GM12878 (cell line): Measurements from ENCODE around the gene POMZP3. TPM values are rescaled to one million over a fixed set of nuclear protein-coding genes. Genes with fewer than 3 reads are reported as not detected.
"Not testable (repeated sequence)": the region's sequence is repeated elsewhere in the genome, so short reads cannot be mapped to it uniquely, and the experiment has no call there.

ENCODE experiments used
- ATAC-seq: fragments of 200-7000 bp; cut with Tn5 transposase; 3 replicates; pipeline ENCODE4 v1.9.1; 2020; ENCODE audit warnings: mild to moderate bottlenecking, moderate library complexity
- BruUV-seq: library from RNA; stranded (reverse); fragments of 400-500 nt; replicated peaks from 2 replicates; lab custom pipeline; 2021; lab: Mats Ljungman, UMichigan
- CTCF ChIA-PET: fragments of 300-600 bp; sonication (Branson Sonifier 250); formaldehyde crosslinking; extraction: SDS; loops from one replicate; lab custom pipeline; 2021; ENCODE audit warnings: inconsistent platforms; lab: Yijun Ruan, JAX
- POLR2A ChIA-PET: fragments of 350-600 bp; formaldehyde crosslinking; extraction: SDS; loops from one replicate; lab custom pipeline; 2021; ENCODE audit warnings: inconsistent platforms; lab: Charles Lee
- RAD21 ChIA-PET: fragments of 300-600 bp; sonication (Branson Sonifier 250); formaldehyde crosslinking; loops from one replicate; lab custom pipeline; 2023; ENCODE audit warnings: antibody characterized with exemption; ENCODE audit not compliant: unreplicated experiment; lab: Charles Lee
- SMC1A ChIA-PET: fragments of 300-600 bp; sonication (Branson Sonifier 250); formaldehyde crosslinking; loops from one replicate; lab custom pipeline; 2023; ENCODE audit not compliant: unreplicated experiment, uncharacterized antibody; lab: Charles Lee
- DNase-seq: peaks from one replicate; pipeline ENCODE4 v3.0.0-alpha.2; 2011; ENCODE audit warnings: low read depth, low spot score
- FAIRE-seq: peaks from 3 replicates; lab custom pipeline; 2011; peaks lifted over from hg19 to GRCh38; lab: Jason Lieb, UNC
- H2AFZ ChIP-seq: 2 replicates; pipeline ENCODE4 v1.6.0; 2011; ENCODE audit warnings: low read depth, low read length, control low read depth; ENCODE audit not compliant: control insufficient read depth
- H3K27ac ChIP-seq: 2 replicates; pipeline ENCODE4 v1.5.1; 2011; ENCODE audit warnings: control low read depth; ENCODE audit not compliant: control insufficient read depth, insufficient read depth
- H3K27me3 ChIP-seq, 2 experiments: replicated peaks in 1 of 2; 2 replicates each; pipeline versions ENCODE4 v1.6.0 to v1.6.1; 2011; ENCODE audit warnings: low read length in 1 of 2; ENCODE audit not compliant: control insufficient read depth in 2 of 2, insufficient read depth in 2 of 2
- H3K36me3 ChIP-seq, 2 experiments: 2 replicates each; pipeline ENCODE4 v1.5.1; 2011; ENCODE audit warnings: low read length in 1 of 2; ENCODE audit not compliant: control insufficient read depth in 2 of 2, insufficient read depth in 2 of 2
- H3K4me1 ChIP-seq: 2 replicates; pipeline ENCODE4 v1.6.1; 2011; ENCODE audit warnings: mild to moderate bottlenecking, low read length, moderate library complexity, mixed read lengths; ENCODE audit not compliant: control insufficient read depth, insufficient read depth
- H3K4me2 ChIP-seq: 2 replicates; pipeline ENCODE4 v1.6.0; 2011; ENCODE audit warnings: control low read depth; ENCODE audit not compliant: control insufficient read depth, insufficient read depth
- H3K4me3 ChIP-seq: fragments of 200-600 bp; sonication (generic); 2 replicates; pipeline ENCODE4 v1.5.1; 2016
- H3K79me2 ChIP-seq: 2 replicates; pipeline ENCODE4 v1.6.0; 2011; ENCODE audit warnings: low read length; ENCODE audit not compliant: control insufficient read depth, insufficient read depth
- H3K9ac ChIP-seq: 2 replicates; pipeline ENCODE4 v1.8.0; 2011; ENCODE audit warnings: low read length, control low read depth, mixed read lengths; ENCODE audit not compliant: control insufficient read depth, insufficient read depth
- H3K9me3 ChIP-seq: replicated peaks from 3 replicates; pipeline ENCODE4 v1.5.1; 2011; ENCODE audit warnings: mild to moderate bottlenecking, low read length; ENCODE audit not compliant: control insufficient read depth, insufficient read depth
- H4K20me1 ChIP-seq: 2 replicates; pipeline ENCODE4 v1.6.0; 2011; ENCODE audit not compliant: control insufficient read depth, insufficient read depth
- WGBS: methylation state at CpG from one replicate; pipeline ENCODE4 v1.1.6; 2016; ENCODE audit warnings: low lambda C conversion rate; ENCODE audit not compliant: insufficient replicate concordance, insufficient coverage; ENCODE audit errors: missing lambda C conversion rate; 5-methylcytosine and 5-hydroxymethylcytosine counted together
- in situ Hi-C: fragments of 300-500 bp; cut with MboI; formaldehyde crosslinking; loops from 9 replicates; pipeline ENCODE4 v1.14.3; 2018; ENCODE audit warnings: mixed read lengths
- intact Hi-C: fragments of 100-400 bp; cut with micrococcal nuclease; formaldehyde crosslinking; loops from one replicate; pipeline ENCODE4 v1.14.2; 2022; ENCODE audit not compliant: unreplicated experiment
- polyA plus RNA-seq, 11 experiments: library from polyadenylated mRNA; depleted of rRNA in 4 of 11; unstranded in 6 of 11; stranded (reverse) in 5 of 11; fragments of >200 nt; fragmentation: Nextera tagmentation in 4 of 11; fragmentation: Illumina TruSeq in 1 of 11; extraction: Ambion mirVana in 4 of 11; extraction: Trizol in 1 of 11; gene quantifications; 1 replicate in 1 of 11; 2 replicates in 10 of 11; pipeline versions ENCODE4 v1.2.1 to v1.2.3, GENCODE V29; 2011 to 2016; ENCODE audit warnings: inconsistent platforms in 2 of 11, missing spikeins in 2 of 11, low read depth in 1 of 11
- total RNA-seq, 4 experiments: library from RNA; depleted of rRNA in 3 of 4; stranded (reverse); fragments of >200 nt in 3 of 4; fragmentation: Illumina TruSeq in 1 of 4; extraction: Trizol in 1 of 4; gene quantifications; 2 replicates each; pipeline versions ENCODE4 v1.2.1 to v1.2.3, GENCODE V29; 2013 to 2021

POMZP3 gene
- total and polyA plus RNA-seq, 10 of the 15 experiments (the other 5 are each of a cell fraction or from before 2014, with no cell fraction given), result 2.4 to 12.6 (median 5.1) TPM

DNA sequence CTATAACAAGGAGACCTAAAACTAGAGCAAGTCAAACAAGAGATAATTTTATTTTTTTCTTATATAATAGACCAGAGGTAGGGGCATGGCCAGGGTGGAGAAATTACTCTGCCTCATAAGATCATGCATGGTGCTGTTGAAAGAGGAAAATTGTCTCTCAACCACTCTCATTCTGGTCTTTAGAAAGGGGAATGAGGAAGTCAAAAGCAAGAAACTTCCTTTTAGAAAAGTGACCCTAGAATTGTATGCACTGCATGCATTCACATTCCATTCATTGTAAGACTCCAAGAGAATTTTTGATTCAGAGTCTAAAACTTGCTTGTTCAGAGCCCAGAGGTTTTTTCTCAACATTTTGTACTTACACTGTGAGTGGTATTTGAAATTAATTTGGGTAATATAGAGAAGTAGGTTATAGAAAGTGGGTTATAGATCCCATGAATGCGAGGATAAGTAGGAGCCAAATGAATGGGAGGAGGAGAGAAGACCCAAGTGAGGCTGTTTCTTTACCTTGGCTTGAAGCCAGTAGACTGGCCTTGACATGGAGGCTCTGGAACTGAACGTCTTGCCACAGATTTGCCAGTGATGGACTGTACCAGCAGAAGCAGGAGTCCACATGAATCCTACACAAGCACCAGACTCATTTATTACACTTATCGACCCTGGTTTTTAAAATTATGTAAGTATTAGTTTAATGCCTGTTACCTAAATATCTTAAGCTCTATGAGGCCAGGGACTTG, 51.0 kb downstream of the POMZP3 start:
- H4K20me1 ChIP-seq, ATAC-seq, SMC1A ChIA-PET, POLR2A ChIA-PET, H3K79me2 ChIP-seq, H3K9ac ChIP-seq, H3K4me2 ChIP-seq, H3K9me3 ChIP-seq, BruUV-seq, H3K4me3 ChIP-seq, DNase-seq, H3K36me3 ChIP-seq, H3K4me1 ChIP-seq, in situ Hi-C loops, H2AFZ ChIP-seq, H3K27ac ChIP-seq, CTCF ChIA-PET, FAIRE-seq, intact Hi-C loops, RAD21 ChIA-PET, H3K27me3 ChIP-seq: not testable (repeated sequence)
- 89% methylated on average over 3 of the region's 3 CpGs for WGBS

DNA sequence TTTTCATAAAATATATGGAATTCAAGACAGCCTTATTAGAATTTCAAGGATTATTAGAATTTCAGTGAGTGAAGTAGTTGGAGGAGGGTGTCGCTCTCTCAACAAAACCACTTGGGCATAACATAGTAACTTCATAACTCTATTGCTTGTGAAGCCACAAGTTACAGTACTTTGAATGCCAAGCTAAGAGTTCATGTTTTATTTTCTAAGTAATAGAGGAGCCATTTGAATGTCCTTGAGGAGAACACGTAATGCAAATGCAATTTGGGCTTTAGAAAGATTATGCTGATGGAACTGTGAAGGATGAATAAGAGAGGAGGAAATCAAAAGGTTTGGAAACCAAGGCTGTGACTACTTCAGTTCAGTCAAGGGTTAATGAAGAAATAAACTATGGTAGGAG, 51.6 kb downstream of the POMZP3 start:
- H3K9me3 ChIP-seq, H2AFZ ChIP-seq, H3K27me3 ChIP-seq, H3K79me2 ChIP-seq, CTCF ChIA-PET, H3K4me3 ChIP-seq, FAIRE-seq, H3K36me3 ChIP-seq, H4K20me1 ChIP-seq, H3K27ac ChIP-seq, RAD21 ChIA-PET, DNase-seq, SMC1A ChIA-PET, H3K4me2 ChIP-seq, intact Hi-C loops, in situ Hi-C loops, H3K9ac ChIP-seq, H3K4me1 ChIP-seq, POLR2A ChIA-PET, BruUV-seq, ATAC-seq: not testable (repeated sequence)
- 95% methylated on average over 1 of the region's 2 CpGs for WGBS

DNA sequence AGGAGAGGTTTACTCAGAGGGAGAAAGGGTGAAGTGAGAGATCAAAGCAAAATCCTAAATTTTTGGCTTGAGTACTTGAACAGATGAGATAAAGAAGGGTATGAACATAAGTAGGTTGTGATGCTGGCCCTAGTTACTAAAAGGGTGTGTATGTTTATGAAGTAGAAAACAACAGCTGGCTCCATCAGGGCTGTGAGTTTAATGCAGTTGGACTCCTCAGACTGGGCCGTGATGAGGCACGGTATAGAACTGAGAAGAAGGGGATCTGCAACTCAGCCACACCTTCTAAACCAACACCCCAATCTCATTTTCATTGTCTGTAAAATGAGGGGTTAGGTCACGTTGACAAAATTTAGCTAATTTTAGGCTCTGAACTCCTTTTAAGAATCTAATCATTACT, 54.8 kb downstream of the POMZP3 start:
- WGBS, result 86% methylated on average over 3 of the region's 3 CpGs
- CTCF ChIA-PET, H3K4me2 ChIP-seq, BruUV-seq, intact Hi-C loops, FAIRE-seq, H3K79me2 ChIP-seq, in situ Hi-C loops, DNase-seq, H2AFZ ChIP-seq, H3K27ac ChIP-seq, POLR2A ChIA-PET, H3K36me3 ChIP-seq, H3K4me1 ChIP-seq, H4K20me1 ChIP-seq, H3K27me3 ChIP-seq, ATAC-seq, H3K9ac ChIP-seq, H3K9me3 ChIP-seq, SMC1A ChIA-PET, RAD21 ChIA-PET, H3K4me3 ChIP-seq: not testable (repeated sequence)

DNA sequence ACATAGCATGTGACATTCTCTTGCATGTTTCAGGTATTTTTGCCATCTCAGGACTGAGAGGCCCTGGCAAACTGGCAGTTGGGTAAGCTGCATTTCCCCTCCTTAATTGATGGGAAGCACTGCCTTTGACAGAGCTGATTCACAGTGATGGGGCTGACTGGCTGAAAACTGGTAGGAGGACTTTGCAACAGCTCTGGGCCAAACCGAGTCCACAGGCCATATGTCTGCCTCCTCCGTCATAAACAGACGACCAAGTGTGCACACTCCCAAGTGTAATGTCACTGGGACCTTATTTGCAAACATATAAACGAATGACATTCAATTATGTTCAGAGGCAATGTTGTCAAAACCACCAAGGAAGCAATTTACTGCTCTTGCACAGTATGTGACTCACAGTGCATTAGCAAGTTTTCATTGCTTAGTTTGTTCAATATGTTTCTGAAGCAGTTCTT, 56.7 kb downstream of the POMZP3 start:
- CTCF ChIA-PET, H3K36me3 ChIP-seq, H4K20me1 ChIP-seq, H3K4me1 ChIP-seq, RAD21 ChIA-PET, BruUV-seq, H3K79me2 ChIP-seq, FAIRE-seq, ATAC-seq, H3K9me3 ChIP-seq, H3K27ac ChIP-seq, H3K4me3 ChIP-seq, POLR2A ChIA-PET, H3K27me3 ChIP-seq, intact Hi-C loops, SMC1A ChIA-PET, H2AFZ ChIP-seq, H3K4me2 ChIP-seq, in situ Hi-C loops, DNase-seq, H3K9ac ChIP-seq: not testable (repeated sequence)
- WGBS, result 87% methylated on average over 4 of the region's 4 CpGs
